Liver (tissue), 9 donors: Measurements from ENCODE around the gene RAE1. TPM values are rescaled to one million over a fixed set of nuclear protein-coding genes. Genes with fewer than 3 reads are reported as not detected.

Source experiments
- DNase-seq: peaks from one replicate; pipeline ENCODE4 v3.0.0-alpha.2; 2017; ENCODE audit warnings: low spot score
- H3K27ac ChIP-seq, 2 donors: one replicate each; pipeline ENCODE4 v1.7.0; 2013; ENCODE audit warnings: inconsistent platforms in 2 of 2, low read length in 2 of 2, control low read depth in 1 of 2, low read depth in 1 of 2, mild to moderate bottlenecking in 1 of 2
- H3K27me3 ChIP-seq, 4 donors: one replicate each; pipeline versions ENCODE4 v1.6.1 to v1.7.0; 2013; ENCODE audit warnings: low read length in 3 of 4, inconsistent platforms in 1 of 4, mild to moderate bottlenecking in 1 of 4, moderate library complexity in 1 of 4; ENCODE audit not compliant: control insufficient read depth in 4 of 4, insufficient read depth in 4 of 4
- H3K36me3 ChIP-seq, 4 donors: one replicate each; pipeline versions ENCODE4 v1.6.1 to v1.7.0; 2013; ENCODE audit warnings: low read length in 3 of 4, mild to moderate bottlenecking in 3 of 4, low read depth in 1 of 4, moderate library complexity in 1 of 4; ENCODE audit not compliant: control insufficient read depth in 4 of 4, insufficient read depth in 3 of 4
- H3K4me1 ChIP-seq, 4 donors: one replicate each; pipeline versions ENCODE4 v1.6.1 to v1.7.0; 2013; ENCODE audit warnings: low read length in 3 of 4, mild to moderate bottlenecking in 3 of 4, moderate library complexity in 1 of 4; ENCODE audit not compliant: control insufficient read depth in 4 of 4, insufficient read depth in 4 of 4
- H3K4me3 ChIP-seq, 3 donors: one replicate each; pipeline versions ENCODE4 v1.6.1 to v1.7.0; 2013; ENCODE audit warnings: low read length in 3 of 3, control low read depth in 1 of 3, low read depth in 1 of 3, mild to moderate bottlenecking in 1 of 3
- H3K9ac ChIP-seq, 2 donors: one replicate each; pipeline ENCODE4 v1.7.0; 2013; ENCODE audit warnings: low read length in 2 of 2, mild to moderate bottlenecking in 2 of 2, moderate library complexity in 2 of 2, control low read depth in 1 of 2, low read depth in 1 of 2
- H3K9me3 ChIP-seq, 4 donors: one replicate each; pipeline versions ENCODE4 v1.6.1 to v1.7.0; 2013; ENCODE audit warnings: low read length in 3 of 4; ENCODE audit not compliant: control insufficient read depth in 4 of 4
- ATF3 ChIP-seq: IDR thresholded peaks from 2 replicates; pipeline ENCODE4 v1.6.1; 2016; ENCODE audit warnings: antibody characterized with exemption
- CTCF ChIP-seq: fragments of 150-350 bp; IDR thresholded peaks from 2 replicates; pipeline ENCODE4 v1.5.1; 2017; ENCODE audit warnings: improper control_type of control experiment, low read depth, low read length; ENCODE audit not compliant: missing input control
- EGR1 ChIP-seq, 2 donors: IDR thresholded peaks; 2 replicates each; pipeline ENCODE4 v1.6.1; 2016 to 2018; ENCODE audit warnings: antibody characterized with exemption in 2 of 2, low read depth in 2 of 2
- FOXA1 ChIP-seq: IDR thresholded peaks from 2 replicates; pipeline ENCODE4 v1.6.1; 2016; ENCODE audit warnings: antibody characterized with exemption
- FOXA2 ChIP-seq: IDR thresholded peaks from 2 replicates; pipeline ENCODE4 v1.6.1; 2016; ENCODE audit warnings: antibody characterized with exemption
- HNF4A ChIP-seq, 2 donors: conservative IDR thresholded peaks; 2 replicates each; pipeline ENCODE4 v1.6.1; 2016; ENCODE audit warnings: antibody characterized with exemption in 2 of 2, mild to moderate bottlenecking in 2 of 2
- HNF4G ChIP-seq: IDR thresholded peaks from 2 replicates; pipeline ENCODE4 v1.6.1; 2016; ENCODE audit warnings: antibody characterized with exemption
- JUND ChIP-seq, 2 donors: IDR thresholded peaks; 2 replicates each; pipeline ENCODE4 v1.6.1; 2016; ENCODE audit warnings: antibody characterized with exemption in 2 of 2
- MAX ChIP-seq: IDR thresholded peaks from 2 replicates; pipeline ENCODE4 v1.6.1; 2016; ENCODE audit warnings: antibody characterized with exemption
- NR2F2 ChIP-seq: IDR thresholded peaks from 2 replicates; pipeline ENCODE4 v1.6.1; 2016; ENCODE audit warnings: antibody characterized with exemption
- RAD21 ChIP-seq, 2 donors: IDR thresholded peaks; 2 replicates each; pipeline ENCODE4 v1.6.1; 2016; ENCODE audit warnings: antibody characterized with exemption in 2 of 2, mild to moderate bottlenecking in 2 of 2
- REST ChIP-seq: IDR thresholded peaks from 2 replicates; pipeline ENCODE4 v1.6.1; 2016; ENCODE audit warnings: antibody characterized with exemption, mild to moderate bottlenecking
- RXRA ChIP-seq, 2 donors: IDR thresholded peaks; 2 replicates each; pipeline ENCODE4 v1.6.1; 2017 to 2018; ENCODE audit warnings: antibody characterized with exemption in 2 of 2, mild to moderate bottlenecking in 1 of 2
- SP1 ChIP-seq: IDR thresholded peaks from 2 replicates; pipeline ENCODE4 v1.6.1; 2018; ENCODE audit warnings: antibody characterized with exemption, mild to moderate bottlenecking
- TAF1 ChIP-seq: conservative IDR thresholded peaks from 2 replicates; pipeline ENCODE4 v1.6.1; 2016; ENCODE audit warnings: antibody characterized with exemption, mild to moderate bottlenecking
- YY1 ChIP-seq: IDR thresholded peaks from 2 replicates; pipeline ENCODE4 v1.6.1; 2016; ENCODE audit warnings: antibody characterized with exemption, mild to moderate bottlenecking
- ZBTB33 ChIP-seq: IDR thresholded peaks from 2 replicates; pipeline ENCODE4 v1.6.1; 2016; ENCODE audit warnings: antibody characterized with exemption
- WGBS: extraction: QIAGEN DNeasy Blood & Tissue Kit; methylation state at CpG from one replicate; pipeline ENCODE4 v1.1.7; 2013; 5-methylcytosine and 5-hydroxymethylcytosine counted together
- polyA plus RNA-seq, 2 donors: library from polyadenylated mRNA; stranded (reverse) in 1 of 2; unstranded in 1 of 2; fragments of 200-250 nt in 1 of 2; fragments of >200 nt in 1 of 2; fragmentation: Nextera tagmentation in 1 of 2; extraction: Ambion mirVana in 1 of 2; gene quantifications; one replicate each; pipeline versions ENCODE4 v1.2.1 to v1.2.3, GENCODE V29; 2013 to 2015
- total RNA-seq, 2 donors: library from RNA; depleted of rRNA; stranded (reverse); fragments of >200 nt; gene quantifications; one replicate each; pipeline ENCODE4 v1.2.3, GENCODE V29; 2014
- donor health status: healthy.
- donor health status: healthy.
- donor health status: healthy.
- donor health status: healthy.
- donor health status: healthy.

Gene RAE1
- total and polyA plus RNA-seq, 4 donors: 10.0 to 15.5 (median 13.5) TPM

GRCh38 chr20:57411406-57412283 lies 60.6 kb downstream of the RAE1 start:
- Histone ChIP-seq H3K4me1 (no peaks in the 10 kb centered on the region), H3K4me3 (no peak overlapping the region), H3K27ac (no peak overlapping the region), H3K9ac (no peak overlapping the region), H3K27me3 (no peaks in the 10 kb centered on the region), H3K9me3 (no peaks in the 10 kb centered on the region), H3K36me3 (peaks cover 5 to 20% (median 7%) of the 10 kb centered on the region in 4 donors)
- no peak for DNase-seq
- no peak for TF ChIP-seq JUND (IDR thresholded peaks at IDR 0.05)
- TF ChIP-seq ATF3: no peak
- TF ChIP-seq EGR1 (IDR thresholded peaks at IDR 0.05; ENCODE audit: low read depth in 2 of 2): no peak
- no peak for TF ChIP-seq ZBTB33
- no peak for TF ChIP-seq RXRA (IDR thresholded peaks at IDR 0.05)
- no peak for TF ChIP-seq MAX
- no peak for TF ChIP-seq SP1
- TF ChIP-seq FOXA2: no peak
- no peak for TF ChIP-seq RAD21 (IDR thresholded peaks at IDR 0.05)
- TF ChIP-seq NR2F2: no peak
- TF ChIP-seq REST: no peak
- WGBS: 93% methylated on average over 31 of the region's 31 CpGs

GRCh38 chr20:57412347-57413029 lies 61.4 kb downstream of the RAE1 start:
- DNase-seq: no peak
- H3K4me1 ChIP-seq: no peaks in the 10 kb centered on the region
- no peaks in the 10 kb centered on the region for H3K27me3 ChIP-seq
- peaks cover 4 to 16% (median 6%) of the 10 kb centered on the region in 4 donors for H3K36me3 ChIP-seq
- H3K4me3 ChIP-seq: no peak overlapping the region
- no peak overlapping the region for H3K9ac ChIP-seq
- no peaks in the 10 kb centered on the region for H3K9me3 ChIP-seq
- 86% methylated on average over 8 of the region's 8 CpGs for WGBS
- no peak overlapping the region for H3K27ac ChIP-seq
- TF ChIP-seq FOXA1 (no peak), NR2F2 (no peak), MAX (no peak), HNF4G (no peak), HNF4A (conservative IDR thresholded peaks at IDR 0.05) (no peak), SP1 (no peak), EGR1 (IDR thresholded peaks at IDR 0.05; ENCODE audit: low read depth in 2 of 2) (no peak), RAD21 (IDR thresholded peaks at IDR 0.05) (no peak), TAF1 (no peak), ZBTB33 (no peak), YY1 (no peak), CTCF (no peak), FOXA2 (no peak), ATF3 (no peak), JUND (IDR thresholded peaks at IDR 0.05) (no peak)
